HepG2 (cell line): ENCODE results near the gene SLC1A2. TPM values are rescaled to one million over a fixed set of nuclear protein-coding genes. Genes with fewer than 3 reads are reported as not detected.

Experiments used
- ATAC-seq: fragments of 200-7000 bp; cut with Tn5 transposase; 3 replicates; pipeline ENCODE4 v1.9.1; 2020; ENCODE audit warnings: mild to moderate bottlenecking, moderate library complexity
- BruUV-seq: library from RNA; stranded (reverse); fragments of 400-500 nt; replicated peaks from 2 replicates; lab custom pipeline; 2021; lab: Mats Ljungman, UMichigan
- CTCF ChIA-PET: fragments of 300-600 bp; formaldehyde crosslinking; extraction: SDS; loops from one replicate; lab custom pipeline; 2021; ENCODE audit warnings: low total read pairs, inconsistent platforms, low intra/inter-chr PET ratio; lab: Yijun Ruan, JAX
- POLR2A ChIA-PET: fragments of 350-600 bp; sonication (Branson Sonifier 250); formaldehyde crosslinking; loops from one replicate; lab custom pipeline; 2020; ENCODE audit warnings: antibody characterized with exemption, inconsistent platforms; lab: Yijun Ruan, JAX
- DNase-seq: peaks from one replicate; pipeline ENCODE4 v3.0.0-alpha.2; 2015; ENCODE audit warnings: low spot score
- FAIRE-seq: peaks from 3 replicates; lab custom pipeline; 2011; peaks lifted over from hg19 to GRCh38; lab: Jason Lieb, UNC
- H2AFZ ChIP-seq: one replicate; pipeline ENCODE4 v1.6.1; 2011; ENCODE audit warnings: low read length, inconsistent platforms
- H3K27ac ChIP-seq: fragments of 300-600 bp; 3 replicates; pipeline ENCODE4 v1.8.0; 2011; ENCODE audit warnings: mixed run types, mild to moderate bottlenecking, mixed read lengths, low read length, inconsistent platforms; ENCODE audit not compliant: insufficient read depth; ENCODE audit errors: extremely low read length
- H3K27me3 ChIP-seq, 2 experiments: fragments of 200-600 bp in 1 of 2; 2 replicates in 1 of 2; 3 replicates in 1 of 2; pipeline versions ENCODE4 v1.6.0 to v1.8.0; 2011; ENCODE audit warnings: low read length in 2 of 2, mild to moderate bottlenecking in 2 of 2, moderate library complexity in 2 of 2, inconsistent platforms in 1 of 2; ENCODE audit not compliant: insufficient read depth in 2 of 2, control insufficient read depth in 1 of 2
- H3K36me3 ChIP-seq, 2 experiments: fragments of 200-600 bp in 1 of 2; replicated peaks in 1 of 2; 2 replicates in 1 of 2; 3 replicates in 1 of 2; pipeline versions ENCODE4 v1.5.1 to v1.8.0; 2011; ENCODE audit warnings: low read length in 2 of 2, inconsistent platforms in 1 of 2; ENCODE audit not compliant: insufficient read depth in 2 of 2, control insufficient read depth in 1 of 2
- H3K4me1 ChIP-seq: 2 replicates; pipeline ENCODE4 v1.5.1; 2012; ENCODE audit warnings: low read length, inconsistent platforms; ENCODE audit not compliant: insufficient read depth
- H3K4me2 ChIP-seq: 2 replicates; pipeline ENCODE4 v1.6.0; 2011; ENCODE audit warnings: low read depth, low read length, inconsistent platforms
- H3K4me3 ChIP-seq, 3 experiments: fragments of 200-600 bp in 1 of 3; sonication (generic), shearing (Covaris generic) in 1 of 3; replicated peaks in 1 of 3; 2 replicates each; pipeline ENCODE4 v1.5.1; 2011 to 2016; ENCODE audit warnings: low read length in 3 of 3, inconsistent platforms in 2 of 3, low read depth in 2 of 3, mild to moderate bottlenecking in 2 of 3, control low read depth in 1 of 3, mixed read lengths in 1 of 3; ENCODE audit not compliant: insufficient read depth in 1 of 3
- H3K79me2 ChIP-seq: one replicate; pipeline ENCODE4 v1.6.1; 2011; ENCODE audit warnings: low read length, inconsistent platforms; ENCODE audit not compliant: insufficient read depth
- H3K9ac ChIP-seq: 2 replicates; pipeline ENCODE4 v1.6.0; 2011; ENCODE audit warnings: mild to moderate bottlenecking, low read depth, low read length, inconsistent platforms; ENCODE audit not compliant: insufficient read depth
- H3K9me3 ChIP-seq: 2 replicates; pipeline ENCODE4 v1.5.1; 2012; ENCODE audit warnings: mild to moderate bottlenecking, low read length
- H4K20me1 ChIP-seq: 2 replicates; pipeline ENCODE4 v1.6.0; 2011; ENCODE audit warnings: inconsistent platforms, mild to moderate bottlenecking, low read length, moderate library complexity; ENCODE audit not compliant: insufficient read depth
- PHF8 ChIP-seq: sonication (generic); formaldehyde crosslinking; IDR thresholded peaks from 2 replicates; pipeline ENCODE4 v1.5.0; 2020; ENCODE audit warnings: missing genetic modification reagents
- RBM39 ChIP-seq: fragments of 200-400 bp; formaldehyde crosslinking; IDR thresholded peaks from one replicate; pipeline ENCODE4 v1.6.1; 2018; ENCODE audit warnings: antibody characterized with exemption, mild to moderate bottlenecking, low read depth, low read length; ENCODE audit not compliant: poor library complexity, severe bottlenecking
- RFX5 ChIP-seq: IDR thresholded peaks from 2 replicates; pipeline ENCODE4 v1.6.1; 2011; ENCODE audit warnings: low read depth, low read length, improper control_type of control experiment
- SALL2 ChIP-seq: sonication (generic); formaldehyde crosslinking; IDR thresholded peaks from 2 replicates; pipeline ENCODE4 v1.8.1; 2023; ENCODE audit warnings: mild to moderate bottlenecking, missing genetic modification reagents, inconsistent platforms
- ZFY ChIP-seq: sonication (generic); formaldehyde crosslinking; IDR thresholded peaks from 2 replicates; pipeline ENCODE4 v1.4.0; 2020; ENCODE audit warnings: missing genetic modification reagents
- ZNF180 ChIP-seq: sonication (generic); formaldehyde crosslinking; IDR thresholded peaks from 2 replicates; pipeline ENCODE4 v1.4.0; 2020; ENCODE audit warnings: low read depth, missing genetic modification reagents, borderline replicate concordance
- WGBS: methylation state at CpG from one replicate; pipeline ENCODE4 v1.1.6; 2017; ENCODE audit warnings: low lambda C conversion rate; 5-methylcytosine and 5-hydroxymethylcytosine counted together
- in situ Hi-C: cut with HindIII; loops from 2 replicates; pipeline ENCODE4 v1.10.0; 2017; ENCODE audit warnings: low pct_unique_long_range_greater_than_20kb; ENCODE audit not compliant: extremely low pct_ligation_motif_present
- intact Hi-C: fragments of 100-400 bp; cut with micrococcal nuclease; formaldehyde crosslinking; loops from one replicate; pipeline ENCODE4 v1.10.0; 2022; ENCODE audit not compliant: unreplicated experiment
- polyA plus RNA-seq, 8 experiments: library from polyadenylated mRNA; depleted of rRNA in 3 of 8; stranded (reverse) in 7 of 8; unstranded in 1 of 8; fragments of >200 nt; fragmentation: Illumina TruSeq in 4 of 8; extraction: Trizol in 4 of 8; gene quantifications; 2 replicates each; pipeline versions ENCODE4 v1.2.1 to v1.2.3, GENCODE V29; 2011 to 2016; ENCODE audit warnings: low read depth in 4 of 8, missing spikeins in 1 of 8, mixed read lengths in 1 of 8; ENCODE audit not compliant: insufficient read depth in 1 of 8
- total RNA-seq, 5 experiments: library from RNA; depleted of rRNA; stranded (reverse); fragments of >200 nt; fragmentation: Illumina TruSeq; extraction: Trizol; gene quantifications; 2 replicates each; pipeline ENCODE4 v1.2.3, GENCODE V29; 2016; ENCODE audit warnings: low read depth in 1 of 5
- TF ChIP-seq, protein P1 (sequence below): sonication (generic); formaldehyde crosslinking; IDR thresholded peaks from 2 replicates; pipeline ENCODE4 v1.4.0; 2020; ENCODE audit warnings: missing genetic modification reagents, low read depth, mild to moderate bottlenecking, borderline replicate concordance
- TF ChIP-seq, protein P2 (sequence below): sonication (generic); formaldehyde crosslinking; IDR thresholded peaks from 2 replicates; pipeline ENCODE4 v1.4.0; 2020; ENCODE audit warnings: missing genetic modification reagents

Gene SLC1A2
- total and polyA plus RNA-seq, 2 of the 13 experiments (the other 11 are each of a cell fraction or from before 2014, with no cell fraction given): 23.2 to 43.2 TPM

DNA sequence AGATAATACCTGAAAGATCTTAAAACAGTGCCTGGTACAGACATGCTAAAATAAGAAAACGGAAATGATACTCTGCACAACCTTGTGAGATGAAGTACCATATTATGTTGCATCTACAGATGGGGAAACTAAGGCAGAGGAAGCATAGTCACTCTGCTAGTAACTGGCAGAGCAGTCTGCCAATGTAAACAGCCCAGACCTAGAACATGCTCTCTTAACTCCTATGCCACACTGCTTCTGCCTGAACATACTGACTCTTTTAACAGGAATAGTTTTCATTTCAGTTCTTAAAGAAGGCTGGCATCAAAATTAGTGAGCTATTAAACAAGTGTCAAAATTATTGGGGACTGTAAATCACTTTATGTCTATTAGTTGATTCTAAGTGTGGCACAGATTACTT, 180.5 kb downstream of the SLC1A2 start:
- WGBS: 5% methylated on average over 1 of the region's 1 CpG

More for the DNA sequence above, 180.5 kb downstream of the SLC1A2 start:
- H3K4me2 ChIP-seq: no peak overlapping the region
- H2AFZ ChIP-seq: no peak overlapping the region
- no peaks in the 10 kb centered on the region for H4K20me1 ChIP-seq
- in situ Hi-C loops: loop anchor here (5.0 kb wide), 1 partner anchor 312 kb away; no protein-coding TSS in a partner anchor
- intact Hi-C loops: loop anchor here (1.0 to 2.0 kb wide), 3 partner anchors 97 to 313 kb away; no protein-coding TSS in a partner anchor
- no peak overlapping the region for H3K4me3 ChIP-seq
- H3K9me3 ChIP-seq: no peaks in the 10 kb centered on the region
- peaks cover 12% of the 10 kb centered on the region for H3K4me1 ChIP-seq
- no peak for TF ChIP-seq ZNF180 (CRISPR knock-in tag)
- no peak for TF ChIP-seq RFX5
- no peak for TF ChIP-seq PHF8 (CRISPR knock-in tag)
- no peak for TF ChIP-seq SALL2 (CRISPR knock-in tag)
- TF ChIP-seq, protein P1, sequence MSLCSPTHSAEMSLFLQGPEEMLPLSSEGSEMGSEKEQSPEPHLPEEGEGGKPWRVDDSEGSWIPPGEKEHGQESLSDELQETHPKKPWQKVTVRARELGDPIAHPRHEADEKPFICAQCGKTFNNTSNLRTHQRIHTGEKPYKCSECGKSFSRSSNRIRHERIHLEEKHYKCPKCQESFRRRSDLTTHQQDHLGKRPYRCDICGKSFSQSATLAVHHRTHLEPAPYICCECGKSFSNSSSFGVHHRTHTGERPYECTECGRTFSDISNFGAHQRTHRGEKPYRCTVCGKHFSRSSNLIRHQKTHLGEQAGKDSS (CRISPR knock-in tag): no peak
- TF ChIP-seq RBM39: no peak
- TF ChIP-seq, protein P2, sequence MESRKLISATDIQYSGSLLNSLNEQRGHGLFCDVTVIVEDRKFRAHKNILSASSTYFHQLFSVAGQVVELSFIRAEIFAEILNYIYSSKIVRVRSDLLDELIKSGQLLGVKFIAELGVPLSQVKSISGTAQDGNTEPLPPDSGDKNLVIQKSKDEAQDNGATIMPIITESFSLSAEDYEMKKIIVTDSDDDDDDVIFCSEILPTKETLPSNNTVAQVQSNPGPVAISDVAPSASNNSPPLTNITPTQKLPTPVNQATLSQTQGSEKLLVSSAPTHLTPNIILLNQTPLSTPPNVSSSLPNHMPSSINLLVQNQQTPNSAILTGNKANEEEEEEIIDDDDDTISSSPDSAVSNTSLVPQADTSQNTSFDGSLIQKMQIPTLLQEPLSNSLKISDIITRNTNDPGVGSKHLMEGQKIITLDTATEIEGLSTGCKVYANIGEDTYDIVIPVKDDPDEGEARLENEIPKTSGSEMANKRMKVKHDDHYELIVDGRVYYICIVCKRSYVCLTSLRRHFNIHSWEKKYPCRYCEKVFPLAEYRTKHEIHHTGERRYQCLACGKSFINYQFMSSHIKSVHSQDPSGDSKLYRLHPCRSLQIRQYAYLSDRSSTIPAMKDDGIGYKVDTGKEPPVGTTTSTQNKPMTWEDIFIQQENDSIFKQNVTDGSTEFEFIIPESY (CRISPR knock-in tag): no peak
- no peak for TF ChIP-seq ZFY (CRISPR knock-in tag)
- TF ChIP-seq, all 625 proteins: peak for 0
- no peak for ATAC-seq
- no peaks in the 10 kb centered on the region for H3K27me3 ChIP-seq
- H3K9ac ChIP-seq: no peak overlapping the region
- H3K36me3 ChIP-seq: no peaks in the 10 kb centered on the region
- H3K27ac ChIP-seq: no peak overlapping the region
- DNase-seq: no peak
- BruUV-seq: no TSS peak
- no peaks in the 10 kb centered on the region for H3K79me2 ChIP-seq
- ChIA-PET POLR2A (no interaction called here), CTCF (interaction anchor here (1.3 to 1.9 kb wide), 2 partner anchors 153 to 312 kb away, joined by 4 to 14 read pairs; no protein-coding TSS in a partner anchor)
- no peak for FAIRE-seq
